Dermis blood vessel endothelial cell (primary cell): ENCODE measurements around the gene NKX2-3. TPM values are rescaled to one million over a fixed set of nuclear protein-coding genes. Genes with fewer than 3 reads are reported as not detected.

Experiments used
- total RNA-seq: library from RNA; depleted of rRNA; stranded (reverse); fragments of >200 nt; gene quantifications from 2 replicates; pipeline ENCODE4 v1.2.3, GENCODE V29; 2014

NKX2-3 gene
- total RNA-seq, 1 donor from 2014 or later: not detected

Other genes starting within 250 kb of the NKX2-3 start
- not detected in 2 replicates for gene CNNM1, start 203.6 kb upstream of the NKX2-3 start, total RNA-seq
- gene GOT1, start 102.3 kb upstream of the NKX2-3 start, total RNA-seq: 20.8 and 27.2 TPM in 2 replicates
- gene SLC25A28, start 87.5 kb downstream of the NKX2-3 start, total RNA-seq: 6.9 and 15.1 TPM in 2 replicates
- gene ENTPD7, start 126.6 kb downstream of the NKX2-3 start, total RNA-seq: 23.0 and 25.2 TPM in 2 replicates
- gene COX15, start 199.2 kb downstream of the NKX2-3 start, total RNA-seq: 41.7 and 54.2 TPM in 2 replicates
- gene CUTC, start 199.3 kb downstream of the NKX2-3 start, total RNA-seq: 31.5 and 34.2 TPM in 2 replicates
- 0.79 and 1.5 TPM in 2 replicates for gene ABCC2, start 249.7 kb downstream of the NKX2-3 start, total RNA-seq